CD1c-positive myeloid dendritic cell (primary cell): ENCODE measurements around the gene GLT6D1.

ENCODE experiments used
- DNase-seq: peaks from one replicate; pipeline ENCODE4 v3.0.0-alpha.2; 2016; ENCODE audit errors: extremely low spot score

GLT6D1 gene

DNA sequence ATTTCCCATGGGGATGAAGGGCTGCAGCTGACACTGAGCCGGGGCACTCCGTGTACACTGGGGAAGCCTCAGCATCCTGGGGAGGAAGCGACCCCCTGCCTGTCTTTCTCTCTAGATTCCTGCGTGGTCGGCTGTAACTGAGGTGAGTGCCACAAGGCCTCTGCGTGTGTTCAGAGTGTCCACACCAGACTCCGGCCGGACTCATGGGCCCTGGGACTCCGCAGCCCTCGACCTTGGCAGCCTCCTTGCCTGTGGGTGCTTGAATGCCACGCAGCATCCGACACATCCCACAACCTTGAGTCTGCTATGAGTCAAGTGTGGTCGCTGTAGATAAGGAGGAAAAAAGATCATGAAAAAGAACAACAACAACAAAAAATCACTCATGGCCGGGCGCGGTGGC lies 54.4 kb downstream of the GLT6D1 start:
- no peak for DNase-seq

DNA sequence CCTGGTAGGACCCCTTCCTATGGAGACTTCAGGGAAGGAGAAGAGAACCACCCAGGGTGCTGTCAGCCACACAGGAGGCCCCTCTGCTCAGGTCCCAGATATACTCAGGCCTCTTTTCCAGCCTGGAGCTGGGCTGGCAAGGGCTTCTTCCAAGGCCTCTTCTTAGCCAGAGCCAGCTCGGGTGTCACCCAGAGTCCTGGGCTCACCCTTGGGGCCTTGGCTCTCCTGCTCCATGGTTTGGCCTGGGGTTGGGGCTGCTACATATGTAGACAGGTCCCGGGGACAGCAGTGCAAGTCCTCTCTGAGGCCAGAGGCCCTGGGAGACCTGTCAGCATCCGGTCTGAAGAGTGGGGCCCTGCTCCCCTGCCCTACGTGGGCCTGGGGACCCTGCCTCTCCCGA lies 55.0 kb downstream of the GLT6D1 start:
- DNase-seq, result no peak

DNA sequence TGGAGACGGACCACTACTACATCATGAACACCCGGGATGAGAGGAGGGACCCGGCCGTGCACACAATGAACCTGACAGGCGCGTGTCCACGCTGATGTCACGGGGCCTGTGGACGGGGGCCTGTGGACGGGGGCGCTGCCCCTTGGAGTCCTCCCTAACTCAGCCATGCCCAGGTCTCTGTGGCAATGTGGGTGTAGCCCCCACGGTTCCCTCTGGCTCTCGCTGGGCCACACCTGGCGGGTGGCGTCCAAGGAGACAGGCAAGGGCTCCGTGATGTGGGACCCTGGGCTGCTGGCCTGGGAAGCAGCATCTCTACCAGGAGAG lies 55.7 kb downstream of the GLT6D1 start:
- no peak for DNase-seq

DNA sequence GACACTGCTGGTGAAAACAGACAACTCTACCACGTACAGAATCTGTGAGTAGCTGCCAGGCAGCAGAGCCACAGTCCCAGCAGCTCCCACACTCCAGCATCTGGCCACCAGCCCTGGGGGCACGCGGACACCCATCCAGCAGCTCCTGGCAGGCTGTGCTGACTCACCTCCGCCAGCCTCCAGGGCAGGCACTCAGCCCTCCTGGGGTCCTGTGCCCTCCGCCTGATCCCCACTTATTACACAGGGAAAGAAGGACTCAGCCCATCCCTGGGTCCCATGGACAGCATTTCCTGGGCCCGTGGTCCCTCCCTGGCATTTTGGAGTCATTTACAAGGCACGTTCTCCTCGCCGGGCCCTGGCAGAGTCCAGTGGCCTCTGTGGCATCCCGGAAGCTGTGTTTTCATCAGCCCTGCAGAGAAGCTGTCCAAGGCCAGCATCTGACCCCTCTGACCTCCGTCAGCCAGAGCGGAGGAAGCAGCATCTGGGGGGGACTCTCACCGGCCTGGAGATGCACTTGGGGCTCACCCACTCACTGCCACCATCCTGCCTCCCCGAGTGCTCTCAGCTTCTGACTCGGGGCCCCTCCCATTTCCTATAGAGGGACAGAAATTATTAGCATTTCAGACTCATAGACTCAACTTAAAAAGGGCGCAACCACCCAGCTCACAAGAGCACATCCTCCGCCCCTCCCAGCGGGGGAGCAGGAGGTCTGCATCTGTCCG lies 56.2 kb downstream of the GLT6D1 start:
- DNase-seq, result no peak

DNA sequence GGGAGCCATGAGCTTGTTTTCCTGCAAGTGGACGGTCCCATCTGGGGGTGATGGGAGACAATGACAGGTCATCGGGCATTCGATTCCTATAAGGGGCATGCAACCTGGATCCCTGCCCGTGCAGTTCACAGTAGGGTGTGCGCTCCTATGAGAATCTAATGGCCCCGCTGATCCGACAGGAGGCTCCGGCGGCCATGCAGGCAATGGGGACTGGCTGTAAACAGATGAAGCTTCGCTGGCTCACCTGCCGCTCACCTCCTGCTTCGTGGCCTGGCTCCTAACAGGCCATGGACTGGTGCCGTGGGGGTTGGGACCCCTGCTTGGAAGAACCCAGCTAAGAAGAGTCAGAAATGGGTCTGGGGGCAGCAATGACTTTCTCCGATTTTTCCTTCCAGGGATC lies 56.8 kb downstream of the GLT6D1 start:
- DNase-seq, result no peak

DNA sequence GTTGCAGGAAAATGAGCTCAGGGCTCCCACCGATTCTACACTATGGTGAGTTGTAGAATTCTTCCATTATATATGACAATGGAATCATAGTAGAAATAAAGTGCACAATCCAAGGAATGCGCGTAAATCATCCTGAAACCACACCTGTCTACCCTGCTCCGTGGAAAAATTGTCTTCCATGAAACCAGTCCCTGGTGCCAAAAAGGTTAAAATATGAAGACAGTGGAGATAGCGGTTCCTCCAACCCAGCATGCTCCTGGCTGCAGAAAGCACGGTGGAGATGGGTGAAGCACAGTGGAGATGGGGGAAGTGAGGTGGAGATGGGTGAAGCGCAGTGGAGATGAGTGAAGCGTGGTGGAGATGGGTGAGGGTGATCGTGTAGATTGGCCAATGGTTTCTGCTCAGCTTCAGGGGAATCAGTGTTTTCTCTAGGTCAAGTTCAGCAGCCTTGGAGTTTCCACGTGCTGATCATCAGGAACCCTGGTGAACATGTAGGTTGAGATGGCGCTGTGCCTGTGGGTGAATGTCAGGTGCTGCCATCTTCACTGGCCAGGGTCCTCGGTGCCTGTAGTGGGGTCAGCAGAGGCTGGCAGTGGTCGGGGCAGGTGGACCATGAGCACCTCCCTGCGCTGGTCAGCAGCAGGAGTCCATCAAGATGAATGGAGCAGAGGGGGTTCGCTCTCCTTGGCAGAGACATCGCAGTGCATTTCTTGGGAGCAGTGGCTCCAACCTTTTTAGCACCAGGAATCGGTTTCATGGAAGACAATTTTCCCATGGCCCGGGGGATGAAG lies 57.5 kb downstream of the GLT6D1 start:
- DNase-seq, result no peak

DNA sequence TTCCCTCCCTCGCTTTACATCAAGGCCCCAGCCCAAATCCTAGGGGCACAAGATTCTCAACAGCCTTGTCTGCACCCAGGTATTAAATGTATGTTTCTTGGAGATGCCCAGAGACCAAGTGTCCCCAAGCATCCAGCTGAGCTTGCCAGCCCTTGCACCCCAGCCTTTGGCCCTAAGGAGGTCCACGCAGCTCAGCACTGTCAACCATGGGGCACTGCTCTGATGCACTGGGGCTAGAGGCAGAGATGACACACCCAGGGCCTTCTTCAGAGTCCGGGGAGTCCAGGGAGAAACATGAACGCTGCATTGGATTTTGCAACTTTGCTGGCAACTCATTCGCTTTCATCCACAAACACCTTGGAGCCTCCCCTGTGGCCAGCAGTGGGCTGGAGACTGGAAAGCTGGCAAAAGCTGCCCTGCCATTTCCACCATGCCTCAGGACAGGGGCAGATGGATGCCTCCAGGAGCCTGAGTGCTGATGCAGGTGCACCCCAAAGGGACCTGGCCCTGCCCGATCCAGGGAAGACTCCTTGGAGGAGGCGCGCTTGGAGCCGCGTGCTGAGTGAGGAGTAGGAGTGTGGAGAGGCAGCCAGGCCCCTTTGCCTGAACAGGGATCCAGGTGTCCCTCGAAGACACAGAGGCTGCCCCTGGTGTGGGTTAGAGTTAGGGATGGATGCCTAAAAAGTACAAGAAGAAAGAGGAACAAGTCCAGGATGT lies 58.5 kb downstream of the GLT6D1 start:
- no peak for DNase-seq

DNA sequence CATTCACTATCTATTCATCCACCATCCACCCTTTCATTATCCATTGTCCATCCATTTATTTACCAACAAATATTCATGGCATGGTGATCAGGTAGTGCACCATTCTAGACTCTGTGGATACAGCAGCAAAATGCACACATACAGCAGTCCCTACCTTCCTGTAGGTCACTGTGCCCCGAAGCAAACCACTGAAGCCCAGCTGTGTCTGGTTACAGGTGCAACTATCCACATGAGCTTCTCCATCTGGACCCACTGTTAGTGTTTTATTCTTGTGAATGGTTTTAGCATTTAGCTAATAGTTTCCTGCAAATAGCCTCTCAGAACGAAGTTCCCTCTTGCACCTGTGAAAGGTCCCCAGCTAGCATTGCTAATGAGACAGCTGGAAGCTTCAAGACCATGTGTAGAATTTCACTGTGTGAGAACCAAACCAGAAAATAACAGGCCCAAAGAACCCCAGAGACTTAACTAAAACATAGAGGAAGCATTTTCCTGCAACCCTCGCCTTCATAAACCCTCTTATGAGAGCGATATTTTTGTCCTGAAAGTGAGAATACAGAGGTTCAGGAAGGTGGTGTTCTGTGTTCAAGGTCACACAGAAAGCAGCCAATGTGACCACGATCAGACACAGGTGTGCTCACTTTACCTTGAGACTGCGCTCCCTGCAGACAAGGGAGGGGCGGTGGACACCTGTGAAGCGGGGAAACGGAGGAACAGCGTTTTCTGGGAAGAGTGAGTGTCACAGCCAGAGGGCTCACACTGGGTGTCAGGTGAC lies 59.3 kb downstream of the GLT6D1 start:
- no peak for DNase-seq

DNA sequence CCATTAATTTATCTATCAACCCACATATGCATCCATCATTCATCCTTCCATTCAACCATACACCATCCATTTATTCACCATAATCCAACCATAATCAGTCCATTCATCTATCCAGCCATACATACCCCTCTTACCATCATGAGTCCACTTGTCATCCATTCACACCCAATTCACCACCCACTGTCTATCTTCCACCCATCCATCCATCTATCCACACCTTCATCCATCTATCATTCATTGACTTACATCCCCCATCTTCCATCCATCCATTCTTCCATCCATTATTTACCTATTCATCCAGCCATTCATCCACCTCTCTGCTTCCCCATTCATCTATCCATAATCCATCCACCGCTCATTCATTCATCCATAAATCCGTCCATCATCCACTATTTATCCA lies 60.0 kb downstream of the GLT6D1 start:
- DNase-seq, result no peak

DNA sequence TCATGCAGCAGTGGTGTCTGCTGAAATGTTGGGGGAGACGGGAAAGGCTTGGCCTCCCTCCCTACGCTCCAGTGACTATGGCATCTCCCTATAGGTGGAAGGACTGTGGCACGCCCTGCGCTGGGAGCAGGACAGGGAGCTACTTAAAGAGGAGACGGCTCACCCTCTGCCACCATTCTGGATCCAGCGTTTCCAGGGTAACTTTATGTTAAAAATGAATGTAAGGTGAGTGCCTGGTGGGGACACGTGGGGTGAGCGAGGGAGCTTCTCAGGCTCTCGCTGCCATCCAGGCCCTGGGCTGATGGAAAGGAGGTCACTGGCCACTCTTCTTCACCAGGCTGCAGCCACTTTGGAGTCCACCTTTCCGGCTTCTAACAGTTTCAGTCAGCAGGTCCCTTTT lies 62.1 kb downstream of the GLT6D1 start:
- no peak for DNase-seq

DNA sequence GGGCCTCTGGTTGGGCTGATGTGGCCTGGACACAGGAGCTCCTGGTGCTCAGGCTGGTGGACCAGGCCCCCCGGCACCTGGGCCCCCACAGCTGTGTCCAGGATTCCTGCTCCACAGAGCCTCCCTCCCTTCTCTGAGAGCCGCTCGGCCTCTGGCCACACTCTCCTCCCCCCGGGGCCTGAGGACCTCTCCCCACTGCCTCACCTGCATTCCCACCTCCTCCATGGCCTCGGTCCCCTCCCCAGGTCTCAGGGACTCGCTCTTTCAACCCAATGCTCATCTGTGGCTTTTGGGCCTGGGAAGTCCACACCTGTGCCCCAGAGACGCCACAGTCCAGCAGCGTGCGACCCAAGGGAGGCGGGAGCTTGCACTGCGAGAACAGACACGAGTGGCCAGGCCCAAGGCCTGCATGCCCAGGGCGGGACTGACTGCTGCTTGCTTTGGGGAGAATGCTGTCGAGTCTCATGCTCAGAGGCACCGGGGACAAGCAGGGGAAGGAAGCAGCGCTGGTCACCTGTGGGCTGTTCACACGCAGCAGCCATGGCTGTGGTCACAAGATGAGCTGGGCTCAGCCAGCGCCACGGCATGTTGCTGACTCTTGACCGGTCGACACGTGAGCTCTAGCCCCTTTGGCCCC lies 63.2 kb downstream of the GLT6D1 start:
- DNase-seq, result no peak

DNA sequence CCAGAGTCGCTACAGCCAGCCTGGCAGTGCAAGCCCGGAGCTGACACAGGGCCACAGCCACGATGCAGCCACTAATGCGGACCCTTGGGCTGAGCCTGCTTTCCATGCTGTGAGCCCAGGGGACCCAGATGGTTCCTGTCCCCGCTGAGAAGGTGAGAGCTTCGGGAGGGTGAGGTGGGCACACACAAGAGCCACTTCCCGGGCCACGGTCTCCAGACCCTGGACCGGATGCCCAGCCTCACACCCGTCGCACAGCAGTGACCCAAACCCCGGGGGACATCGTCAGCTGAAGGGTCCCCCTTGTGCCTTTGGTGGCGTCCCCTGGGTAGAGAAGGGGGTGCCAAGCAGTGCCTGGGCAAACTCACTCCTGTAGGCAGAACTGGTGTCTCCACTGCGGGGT lies 64.4 kb downstream of the GLT6D1 start:
- DNase-seq, result no peak

DNA sequence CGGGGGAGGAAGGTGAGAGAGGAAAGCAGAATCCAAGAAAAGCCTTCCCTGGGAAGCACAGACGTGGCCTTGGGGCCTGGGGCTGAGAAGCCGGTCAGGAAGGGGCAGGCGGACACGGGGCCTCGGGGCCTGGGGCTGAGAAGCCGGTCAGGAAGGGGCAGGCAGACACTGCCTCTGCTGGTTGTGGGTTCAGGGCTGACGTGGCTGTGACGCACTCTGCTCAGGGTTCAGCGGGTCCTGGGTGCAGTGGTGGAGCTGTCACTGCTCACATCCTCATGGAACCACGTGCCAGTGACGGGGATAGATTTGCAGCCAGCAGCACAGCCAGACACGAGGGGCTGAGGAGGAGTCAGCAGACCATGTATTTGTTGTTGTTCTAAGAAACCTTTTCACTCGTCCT lies 65.0 kb downstream of the GLT6D1 start:
- no peak for DNase-seq
